Right lobe of liver (tissue), 6 donors: ENCODE measurements around the gene SAMD11. TPM values are rescaled to one million over a fixed set of nuclear protein-coding genes. Genes with fewer than 3 reads are reported as not detected.
A peak's percentile ranks its signal among the peaks of the same experiment; 100 is the strongest.

Experiments used
- ATAC-seq, 4 donors: fragments of 200-7000 bp; cut with Tn5 transposase; one replicate each; pipeline ENCODE4 v1.9.1; 2020; ENCODE audit warnings: mild to moderate bottlenecking in 4 of 4, moderate library complexity in 4 of 4
- DNase-seq, 3 donors: peaks; one replicate each; pipeline ENCODE4 v3.0.0-alpha.2; 2020
- H3K27ac ChIP-seq, 3 donors: fragments of 200-600 bp; one replicate each; pipeline ENCODE4 v1.8.0; 2022
- H3K27me3 ChIP-seq, 2 donors: fragments of 200-600 bp; one replicate each; pipeline ENCODE4 v1.8.0; 2022
- H3K36me3 ChIP-seq, 4 donors: fragments of 200-600 bp; sonication (generic) in 1 of 4; one replicate each; pipeline versions ENCODE4 v1.5.1 to v1.8.0; 2017 to 2022; ENCODE audit warnings: control low read depth in 1 of 4
- H3K4me1 ChIP-seq, 4 donors: fragments of 200-600 bp; sonication (generic) in 1 of 4; one replicate each; pipeline versions ENCODE4 v1.5.1 to v1.8.0; 2017 to 2022; ENCODE audit warnings: control low read depth in 1 of 4
- H3K4me3 ChIP-seq, 3 donors: fragments of 200-600 bp; one replicate each; pipeline ENCODE4 v1.8.0; 2022
- H3K9me3 ChIP-seq, 4 donors: fragments of 200-600 bp; sonication (generic) in 1 of 4; one replicate each; pipeline versions ENCODE4 v1.5.1 to v1.8.0; 2017 to 2022; ENCODE audit warnings: control low read depth in 1 of 4
- CTCF ChIP-seq, 4 donors: fragments of 200-600 bp in 3 of 4; fragments of 450-650 bp in 1 of 4; IDR thresholded peaks; one replicate each; pipeline versions ENCODE4 v1.5.1 to v1.8.0; 2016 to 2022; ENCODE audit warnings: antibody characterized with exemption in 4 of 4, mild to moderate bottlenecking in 2 of 4
- POLR2A ChIP-seq: fragments of 450-650 bp; IDR thresholded peaks from one replicate; pipeline ENCODE4 v1.6.1; 2017; ENCODE audit warnings: antibody characterized with exemption, mild to moderate bottlenecking
- WGBS: methylation state at CpG from one replicate; pipeline ENCODE4 v1.1.6; 2018; ENCODE audit warnings: low coverage, low lambda C conversion rate; ENCODE audit not compliant: insufficient coverage; ENCODE audit errors: missing lambda C conversion rate; 5-methylcytosine and 5-hydroxymethylcytosine counted together
- intact Hi-C, 2 donors: fragments of 100-400 bp; cut with DNase I; formaldehyde crosslinking; loops; one replicate each; pipeline versions ENCODE4 v1.11.2 to v1.14.1; 2022
- total RNA-seq, 6 experiments: library from RNA; depleted of rRNA in 2 of 6; stranded (reverse); fragments of >200 nt in 2 of 6; fragmentation: NEBNext Ultra II Directional in 3 of 6; extraction: Animal tissue kit (Norgen Biotek cat#: 25700) in 3 of 6; gene quantifications; one replicate each; pipeline versions ENCODE4 v1.1.0 to v1.2.4, GENCODE V29; 2016 to 2023
- donor health status: DM: no; HTN: yes; CAD: no.
- donor health status: DM: no; HTN: no; CAD: no.
- donor health status: DM: no; HTN: no; CAD: no.
- donor health status: DM: no; HTN: yes; CAD: no.
- donor health status: DM: no; HTN: yes; CAD: no.

SAMD11 gene
- total RNA-seq, 6 experiments from 2014 or later: 2.1 to 4.3 (median 3.7) TPM

- DNase-seq (peak in 1 of 3 donors; percentile 28), ATAC-seq (no peak)
- Histone ChIP-seq H3K36me3 (no peaks in the 10 kb centered on the region), H3K4me3 (no peak overlapping the region), H3K9me3 (no peaks in the 10 kb centered on the region), H3K27me3 (no peaks in the 10 kb centered on the region), H3K27ac (no peak overlapping the region), H3K4me1 (no peaks in the 10 kb centered on the region)
- intact Hi-C loops: no loop called here
- 83% methylated on average over 7 of the region's 10 CpGs for WGBS
- TF ChIP-seq POLR2A: no peak
These were observed 20.4 kb upstream of the SAMD11 start for GRCh38 chr1:903305-903704.

GRCh38 chr1:903721-904271 is 19.9 kb upstream of the SAMD11 start:
- ATAC-seq: peak in 1 of 4 donors; percentile 2
- TF ChIP-seq CTCF (IDR thresholded peaks at IDR 0.05): no peak
- TF ChIP-seq POLR2A: no peak
- peak in 2 of 3 donors; percentile 47 to 53 for DNase-seq
- Histone ChIP-seq H3K36me3 (no peaks in the 10 kb centered on the region), H3K4me3 (peak overlapping the region in 2 of 3 donors; percentile 26 to 29), H3K27me3 (no peaks in the 10 kb centered on the region), H3K27ac (no peak overlapping the region), H3K4me1 (no peaks in the 10 kb centered on the region), H3K9me3 (no peaks in the 10 kb centered on the region)
- no CpG with 5 or more reads among the region's 21 CpGs for WGBS
- intact Hi-C loops: no loop called here

GRCh38 chr1:904310-904950 is 19.3 kb upstream of the SAMD11 start:
- 3% methylated on average over 42 of the region's 91 CpGs for WGBS
- no peaks in the 10 kb centered on the region for H3K4me1 ChIP-seq
- H3K36me3 ChIP-seq: no peaks in the 10 kb centered on the region
- ATAC-seq: peak; percentile 81 to 95 (median 86)
- TF ChIP-seq POLR2A: no peak
- peak; percentile 85 to 91 (median 88) for TF ChIP-seq CTCF (IDR thresholded peaks at IDR 0.05)
- intact Hi-C loops: no loop called here
- DNase-seq: peak; percentile 74 to 80 (median 76)
- no peak overlapping the region for H3K27ac ChIP-seq
- H3K27me3 ChIP-seq: no peaks in the 10 kb centered on the region
- H3K4me3 ChIP-seq: peak overlapping the region in 2 of 3 donors; percentile 26 to 29
- no peaks in the 10 kb centered on the region for H3K9me3 ChIP-seq

GRCh38 chr1:905071-905749 is 18.5 kb upstream of the SAMD11 start:
- H3K36me3 ChIP-seq: no peaks in the 10 kb centered on the region
- DNase-seq: peak in 2 of 3 donors; percentile 59 to 63
- H3K27me3 ChIP-seq: no peaks in the 10 kb centered on the region
- no peak overlapping the region for H3K27ac ChIP-seq
- no peaks in the 10 kb centered on the region for H3K9me3 ChIP-seq
- no peak overlapping the region for H3K4me3 ChIP-seq
- TF ChIP-seq POLR2A: no peak
- no peak for TF ChIP-seq CTCF (IDR thresholded peaks at IDR 0.05)
- WGBS: 12% methylated on average over 27 of the region's 49 CpGs
- intact Hi-C loops: no loop called here
- H3K4me1 ChIP-seq: no peaks in the 10 kb centered on the region
- ATAC-seq: peak; percentile 36 to 52 (median 42)
